Middle frontal gyrus (tissue), 1 donor: ENCODE results near the gene CFAP74.

Source experiments
- DNase-seq: peaks from one replicate; pipeline ENCODE4 v3.0.0-alpha.2; 2015; ENCODE audit warnings: low spot score; ENCODE audit errors: extremely low spot score

Gene CFAP74

GRCh38 chr1:2021550-2021949, 18.0 kb upstream of the CFAP74 start:
- peak; percentile 46 for DNase-seq

GRCh38 chr1:2020310-2020655, 16.7 kb upstream of the CFAP74 start:
- DNase-seq: no peak

GRCh38 chr1:2019571-2020309, 16.2 kb upstream of the CFAP74 start:
- no peak for DNase-seq

GRCh38 chr1:2019172-2019543, 15.6 kb upstream of the CFAP74 start, which contains the start of gene GABRD:
Gene GABRD, plus strand, starts transcription at chr1:2019345. Its CDS starts 79 bp downstream, at chr1:2019424.
- DNase-seq: no peak

- no peak for DNase-seq
These were observed 14.9 kb upstream of the CFAP74 start for GRCh38 chr1:2018217-2019171.

GRCh38 chr1:2016123-2016522, 12.5 kb upstream of the CFAP74 start:
- no peak for DNase-seq

GRCh38 chr1:2014741-2015735, 11.5 kb upstream of the CFAP74 start:
- no peak for DNase-seq

- no peak for DNase-seq
These were observed 10.6 kb upstream of the CFAP74 start for GRCh38 chr1:2014181-2014580.

GRCh38 chr1:2009101-2010053, 5.8 kb upstream of the CFAP74 start:
- no peak for DNase-seq

GRCh38 chr1:2004856-2005255, 1.3 kb upstream of the CFAP74 start:
- DNase-seq: no peak

- no peak for DNase-seq
These were observed 1.7 kb downstream of the CFAP74 start for GRCh38 chr1:2001773-2002411.

GRCh38 chr1:2000850-2001249, 2.7 kb downstream of the CFAP74 start:
- DNase-seq: no peak

- no peak for DNase-seq
These were observed 3.2 kb downstream of the CFAP74 start for GRCh38 chr1:2000432-2000831.

- no peak for DNase-seq
These were observed 6.0 kb downstream of the CFAP74 start for GRCh38 chr1:1997576-1997975.

- no peak for DNase-seq
These were observed 7.4 kb downstream of the CFAP74 start for GRCh38 chr1:1996207-1996651.

- DNase-seq: no peak
These were observed 9.1 kb downstream of the CFAP74 start for GRCh38 chr1:1994536-1994935.

GRCh38 chr1:1990222-1990621, 13.4 kb downstream of the CFAP74 start:
- DNase-seq: no peak

- DNase-seq: no peak
These were observed 13.8 kb downstream of the CFAP74 start for GRCh38 chr1:1989789-1990188.

GRCh38 chr1:1989102-1989542, 14.5 kb downstream of the CFAP74 start:
- no peak for DNase-seq
